NCI-H1436 treated with DMSO at 0.1 percent for 48 hours (cell line): ENCODE results near the gene DGKD.
"Not testable (repeated sequence)": the region's sequence is repeated elsewhere in the genome, so short reads cannot be mapped to it uniquely, and the experiment has no call there.

Experiments
- DNase-seq: peaks from one replicate; lab custom pipeline; 2025; lab: John Stamatoyannopoulos, UW

The DGKD gene

DNA sequence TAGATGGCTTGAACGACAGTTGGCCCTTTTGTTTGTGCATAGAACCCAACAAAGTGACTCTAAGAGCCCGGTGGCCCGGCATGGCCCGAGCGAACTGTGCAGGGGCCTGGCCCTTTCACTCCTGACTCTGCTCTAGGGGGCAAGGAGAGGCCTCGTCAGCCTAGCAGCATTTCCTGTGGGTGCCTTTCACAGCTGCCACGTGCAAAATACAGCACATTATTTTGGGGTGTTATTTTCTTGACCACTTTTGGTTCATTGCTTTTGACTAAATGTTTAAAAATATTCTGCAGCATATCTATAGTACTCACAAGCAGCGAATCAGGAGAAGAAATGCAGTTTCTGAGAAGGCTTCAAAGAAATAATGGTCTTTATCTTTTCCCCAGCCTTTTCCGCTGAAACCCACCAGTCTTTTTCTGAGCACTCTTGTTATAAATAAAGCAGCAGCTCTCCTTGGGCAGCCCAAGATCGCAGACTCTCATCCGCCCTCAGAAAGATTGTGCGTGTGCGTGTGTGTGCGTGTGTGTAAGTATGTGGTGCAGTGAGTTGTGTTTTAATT is 31.3 kb downstream of the DGKD start:
- DNase-seq, result no peak

DNA sequence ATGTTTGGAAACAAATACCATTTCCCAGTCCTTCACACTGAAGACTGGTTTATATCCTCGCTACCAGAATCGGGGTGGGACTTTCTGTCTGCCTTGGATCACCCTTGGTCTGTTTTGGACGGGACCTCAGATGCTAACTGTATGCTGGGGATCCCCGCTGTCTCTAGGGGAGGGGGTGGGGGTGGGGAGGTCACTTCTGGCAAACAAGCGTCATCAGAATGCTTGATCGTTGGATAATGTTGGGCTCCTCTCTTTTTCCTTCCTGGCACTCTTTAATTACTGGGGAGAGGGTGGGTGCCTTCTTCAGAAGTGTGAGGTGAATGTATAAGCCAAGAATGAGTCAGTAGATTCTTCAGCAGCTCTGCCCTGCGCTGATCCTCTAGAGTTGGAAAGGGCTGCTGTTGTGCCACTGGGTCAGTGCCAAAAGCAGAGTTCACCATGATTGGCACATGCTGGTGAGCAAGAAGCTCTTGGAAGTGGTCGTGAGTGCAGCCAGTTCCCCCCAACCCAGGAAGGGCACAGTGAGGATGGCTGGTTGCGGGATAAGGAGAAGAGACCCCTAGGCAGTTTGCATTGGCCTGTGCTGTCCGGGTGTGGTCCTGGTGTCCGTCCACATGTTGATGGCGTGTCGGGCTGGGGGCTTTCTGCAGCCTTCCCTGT is 32.2 kb downstream of the DGKD start:
- DNase-seq, result no peak

DNA sequence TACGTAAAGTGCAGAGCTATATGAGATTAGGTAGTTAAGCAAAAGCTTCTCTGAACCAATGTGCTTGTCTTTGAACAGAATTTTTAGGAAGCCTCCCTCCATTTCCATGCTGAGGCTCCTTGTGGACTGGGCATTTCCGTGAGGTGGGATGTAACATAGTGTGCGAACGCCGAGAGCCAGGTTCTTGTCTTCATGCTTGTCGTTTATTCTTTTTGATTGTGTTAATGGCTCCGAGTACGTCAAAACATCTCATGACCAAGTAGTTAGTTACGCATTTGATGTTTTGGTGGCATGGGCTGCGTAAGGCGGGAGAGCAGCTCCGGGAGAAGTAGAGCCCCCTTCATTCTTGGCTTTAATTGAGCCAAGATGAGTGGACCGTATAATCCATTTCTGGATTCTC is 32.9 kb downstream of the DGKD start:
- no peak for DNase-seq

DNA sequence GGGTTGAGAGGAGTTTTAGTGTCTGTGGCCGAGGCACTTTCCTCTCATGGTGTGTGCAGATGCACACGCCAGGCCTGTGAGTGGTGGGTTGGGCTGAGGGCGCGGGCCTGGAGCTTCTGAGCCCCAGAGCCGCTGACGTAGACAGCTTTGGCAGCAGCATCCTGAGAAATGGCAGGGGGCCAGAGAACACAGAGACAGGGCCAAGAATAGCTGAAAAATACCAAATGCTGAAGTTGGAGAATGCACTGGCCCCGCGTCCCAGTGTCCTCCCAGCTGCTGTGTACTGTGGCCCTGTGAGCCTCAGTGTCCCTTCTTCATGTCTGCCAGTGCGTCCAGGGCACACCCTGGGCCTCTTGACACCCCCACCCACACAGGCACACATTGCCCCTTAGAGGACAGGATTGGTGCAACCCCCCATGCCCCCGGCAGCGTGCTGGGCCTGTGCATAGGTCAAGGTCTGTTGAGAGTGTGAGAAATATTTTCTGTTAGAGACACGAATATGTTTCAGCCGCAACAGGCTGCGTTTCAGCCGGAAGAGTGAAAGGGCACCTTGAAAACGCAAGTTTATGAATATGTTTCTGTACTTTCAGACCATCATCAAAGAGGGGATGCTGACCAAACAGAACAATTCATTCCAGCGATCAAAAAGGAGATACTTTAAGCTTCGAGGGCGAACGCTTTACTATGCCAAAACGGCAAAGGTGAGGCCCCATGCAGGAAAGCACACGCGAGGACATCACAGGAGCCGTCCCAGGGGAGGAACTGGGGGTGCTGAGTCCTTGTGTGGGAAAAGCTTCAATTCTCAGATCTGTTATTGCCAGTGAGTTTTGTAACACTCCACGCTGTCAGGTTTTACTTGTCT is 33.6 kb downstream of the DGKD start:
- DNase-seq, result no peak

DNA sequence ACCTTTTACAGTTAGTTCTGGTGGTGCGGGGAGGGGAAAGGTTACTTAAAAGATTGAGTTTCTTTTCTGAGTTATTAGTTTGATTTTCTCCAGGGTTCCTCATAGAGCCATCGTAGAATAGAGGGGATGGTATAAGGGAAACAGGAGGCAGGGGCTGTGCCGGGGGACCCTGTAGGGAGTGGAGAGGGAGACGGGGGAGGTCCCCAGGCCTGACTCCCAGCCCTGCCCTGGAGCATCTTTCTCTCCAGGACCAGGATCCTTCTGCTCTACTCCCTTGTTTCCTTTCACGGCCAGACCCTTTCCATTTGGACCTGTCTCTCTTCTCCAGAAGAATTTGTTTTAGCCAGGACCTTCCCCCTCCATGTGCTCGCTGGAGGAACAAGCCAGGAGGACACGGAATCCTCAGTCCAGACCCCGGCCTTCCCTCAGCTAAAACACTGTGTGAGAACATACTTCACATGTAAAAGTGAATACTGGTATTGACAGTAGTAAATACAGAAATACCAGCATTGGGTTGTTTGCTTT is 35.4 kb downstream of the DGKD start:
- no peak for DNase-seq

DNA sequence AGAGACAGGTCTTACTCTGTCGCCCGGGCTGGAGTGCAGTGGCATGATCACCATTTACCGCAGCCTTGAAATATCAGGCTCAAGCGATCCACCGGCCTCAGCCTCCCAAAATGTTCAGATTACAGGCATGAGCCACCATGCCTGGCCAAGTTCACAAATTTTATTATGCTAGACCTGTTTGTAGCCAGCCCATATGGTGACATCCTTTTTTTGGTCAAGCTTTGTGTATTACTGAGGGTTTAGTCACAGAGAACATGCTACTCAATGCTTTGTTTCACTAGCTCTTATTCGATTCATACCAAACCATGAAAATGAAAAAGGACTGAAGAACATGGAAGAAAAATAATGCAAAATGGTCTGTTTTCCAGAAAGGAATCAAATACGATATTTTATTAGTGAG is 41.4 kb downstream of the DGKD start:
- no peak for DNase-seq

DNA sequence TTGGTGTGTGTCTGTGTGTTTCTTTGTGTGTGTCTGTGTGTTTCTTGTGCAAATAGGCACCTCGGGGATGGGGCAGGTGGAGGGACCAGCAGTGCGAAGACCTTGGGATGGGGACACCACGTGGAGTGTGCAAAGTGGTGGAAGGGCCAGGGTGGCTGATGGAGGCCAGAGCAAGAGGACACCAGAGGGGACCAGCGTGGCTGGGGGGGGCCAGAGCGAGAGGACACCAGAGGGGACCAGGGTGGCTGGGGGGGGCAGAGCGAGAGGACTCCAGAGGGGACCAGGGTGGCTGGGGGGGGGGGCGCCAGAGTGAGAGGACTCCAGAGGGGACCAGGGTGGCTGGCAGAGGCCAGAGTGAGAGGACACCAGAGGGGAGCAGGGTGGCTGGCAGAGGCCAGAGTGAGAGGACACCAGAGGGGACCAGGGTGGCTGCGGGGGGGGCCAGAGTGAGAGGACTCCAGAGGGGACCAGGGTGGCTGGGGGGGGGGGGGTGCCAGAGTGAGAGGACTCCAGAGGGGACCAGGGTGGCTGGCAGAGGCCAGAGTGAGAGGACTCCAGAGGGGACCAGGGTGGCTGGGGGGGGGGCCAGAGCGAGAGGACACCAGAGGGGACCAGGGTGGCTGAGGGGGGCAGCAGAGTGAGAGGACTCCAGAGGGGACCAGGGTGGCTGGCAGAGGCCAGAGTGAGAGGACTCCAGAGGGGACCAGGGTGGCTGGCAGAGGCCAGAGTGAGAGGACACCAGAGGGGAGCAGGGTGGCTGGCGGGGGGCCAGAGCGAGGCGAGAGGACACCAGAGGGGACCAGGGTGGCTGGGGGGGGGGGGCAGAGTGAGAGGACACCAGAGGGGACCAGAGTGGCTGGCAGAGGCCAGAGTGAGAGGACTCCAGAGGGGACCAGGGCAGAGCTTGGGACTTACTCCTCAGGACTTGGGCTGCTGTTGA is 42.7 kb downstream of the DGKD start:
- DNase-seq, result not testable (repeated sequence)

DNA sequence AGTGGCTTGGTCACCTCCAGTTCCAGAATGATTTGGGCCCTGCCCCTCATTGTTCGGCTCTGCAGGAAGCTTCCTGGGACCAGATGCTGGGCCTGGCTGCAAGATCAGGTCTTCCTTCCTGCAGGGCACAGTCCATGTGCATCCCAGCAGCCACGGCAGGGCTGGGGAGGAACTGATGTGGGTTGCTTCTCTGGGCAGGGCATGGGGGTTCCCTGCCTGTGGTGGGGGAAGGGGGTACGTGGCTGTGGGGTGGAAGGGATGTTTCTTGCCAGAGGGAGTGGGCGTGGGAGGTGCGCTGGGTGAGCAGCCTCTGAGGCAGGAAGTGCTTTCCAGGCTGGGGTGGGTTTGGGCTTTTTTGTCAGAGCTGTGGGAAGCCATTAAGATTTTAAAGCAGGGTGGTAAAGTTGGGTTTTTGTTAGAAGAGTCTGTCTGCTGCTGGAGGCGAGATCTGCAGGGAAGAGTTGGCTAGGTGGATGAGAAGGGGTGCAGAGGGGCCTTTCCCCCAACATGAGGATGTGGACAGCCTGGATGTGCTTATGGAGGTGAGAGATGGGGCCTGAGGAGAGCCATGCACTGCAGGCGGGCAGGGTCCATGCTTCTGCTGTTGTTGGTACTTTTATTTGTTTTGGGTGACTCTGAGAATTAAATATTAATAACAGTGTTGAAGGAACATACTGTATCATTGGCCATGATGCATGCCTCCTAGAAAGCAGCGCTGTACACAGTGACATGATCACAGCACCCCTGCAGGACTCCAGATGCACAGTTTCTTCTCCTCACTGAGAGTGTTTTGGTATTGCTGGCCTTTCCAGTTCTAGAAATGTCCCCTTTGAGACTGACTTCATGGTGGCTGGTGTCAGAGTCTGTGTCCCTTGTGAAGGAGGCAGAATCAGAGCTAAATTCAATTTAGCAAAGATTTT is 45.3 kb downstream of the DGKD start:
- no peak for DNase-seq

DNA sequence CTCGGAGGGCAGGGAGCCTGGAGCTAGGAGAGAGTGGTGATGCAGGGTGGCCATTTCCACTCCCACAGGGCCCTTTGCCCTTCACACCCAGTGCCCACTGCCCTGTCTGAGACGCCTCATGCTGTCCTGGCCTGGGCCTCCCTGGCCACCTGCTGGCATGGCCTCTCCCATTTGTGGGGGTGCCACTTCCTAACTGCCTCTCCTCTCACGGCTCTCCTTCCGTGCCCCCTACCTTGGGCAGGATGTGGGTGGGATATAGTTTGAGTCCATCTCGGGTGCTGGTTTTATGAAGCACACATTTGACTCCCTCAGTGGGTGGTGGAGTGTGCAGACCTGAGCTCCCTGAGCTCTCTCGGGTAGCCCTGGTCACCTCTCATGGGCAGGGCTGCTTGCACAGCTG is 46.0 kb downstream of the DGKD start:
- no peak for DNase-seq

DNA sequence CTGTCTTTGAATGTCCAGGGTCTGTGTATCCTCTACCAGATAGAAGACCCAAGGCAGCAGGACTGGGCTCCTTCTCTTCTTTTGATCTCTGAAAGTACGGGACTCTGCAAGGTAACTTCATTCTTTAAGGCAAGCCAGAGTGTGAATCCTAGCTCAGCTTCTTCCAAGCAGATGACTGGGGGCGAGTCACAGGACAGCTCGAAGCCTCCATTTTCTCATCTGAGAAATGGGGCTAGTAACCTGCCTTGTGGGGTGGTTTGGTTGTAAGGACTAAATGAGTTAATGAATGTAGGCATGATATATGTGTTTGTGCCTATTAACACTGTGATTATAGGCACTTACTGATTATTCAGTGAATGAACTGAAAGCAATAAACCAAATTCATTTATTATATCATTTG is 46.7 kb downstream of the DGKD start:
- no peak for DNase-seq

DNA sequence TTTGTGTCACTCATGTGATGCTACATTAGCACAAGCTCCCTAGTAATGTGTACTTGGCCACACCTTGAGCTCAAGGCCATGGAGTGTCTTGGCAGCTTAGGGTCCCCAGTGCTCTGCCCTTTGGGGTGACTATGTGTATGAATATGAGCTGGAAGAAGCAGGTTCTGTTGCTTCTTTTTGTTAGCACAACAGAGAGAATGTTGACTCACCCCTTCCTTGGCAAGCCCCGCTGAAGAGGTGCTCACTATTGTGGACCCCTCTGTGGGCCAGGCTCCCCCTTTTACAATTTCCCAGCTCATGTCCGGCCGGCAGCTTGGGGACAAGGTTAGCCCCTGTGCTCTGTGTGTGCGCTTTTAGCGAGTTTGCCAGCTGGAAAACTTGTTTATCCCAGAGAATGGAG is 48.1 kb downstream of the DGKD start:
- DNase-seq, result no peak

DNA sequence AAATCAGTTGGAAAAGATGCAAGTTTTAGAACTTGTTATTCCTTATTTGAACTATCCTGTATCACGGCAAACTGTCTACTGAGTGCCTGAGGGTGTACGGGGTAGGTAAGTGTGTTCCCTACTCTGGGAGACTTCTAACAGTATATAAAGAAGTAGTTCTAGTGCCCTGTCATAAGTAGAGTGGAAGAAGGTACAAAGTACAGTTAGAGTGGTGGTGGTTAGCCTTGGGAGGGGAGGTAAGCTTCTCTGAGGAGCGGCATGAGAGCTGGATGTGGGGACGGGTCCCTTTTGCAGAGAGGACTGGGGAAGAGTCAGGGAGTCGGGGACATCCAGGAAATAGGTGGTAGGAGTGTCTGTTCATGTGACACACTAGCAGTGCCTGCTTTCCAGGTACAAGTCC is 48.5 kb downstream of the DGKD start:
- no peak for DNase-seq

DNA sequence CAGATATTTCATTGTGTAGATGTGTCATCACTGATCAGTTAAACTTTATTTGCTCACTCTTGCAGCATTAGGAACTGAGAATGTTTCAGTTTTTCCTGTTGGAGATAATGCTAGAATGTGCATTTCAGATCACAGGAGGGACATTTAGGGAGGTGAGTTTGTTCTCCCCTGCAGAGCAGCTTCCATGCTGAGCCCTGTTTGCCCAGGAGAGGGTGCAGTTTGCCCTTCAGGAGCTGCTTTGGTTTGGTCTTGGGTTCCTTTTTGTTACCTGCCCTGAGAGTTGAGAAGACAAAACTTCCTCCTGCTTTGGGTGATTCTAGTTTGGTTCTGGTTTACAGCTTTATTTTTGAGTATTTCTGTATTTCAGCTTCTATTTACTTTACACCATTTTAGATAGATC is 49.9 kb downstream of the DGKD start:
- no peak for DNase-seq

DNA sequence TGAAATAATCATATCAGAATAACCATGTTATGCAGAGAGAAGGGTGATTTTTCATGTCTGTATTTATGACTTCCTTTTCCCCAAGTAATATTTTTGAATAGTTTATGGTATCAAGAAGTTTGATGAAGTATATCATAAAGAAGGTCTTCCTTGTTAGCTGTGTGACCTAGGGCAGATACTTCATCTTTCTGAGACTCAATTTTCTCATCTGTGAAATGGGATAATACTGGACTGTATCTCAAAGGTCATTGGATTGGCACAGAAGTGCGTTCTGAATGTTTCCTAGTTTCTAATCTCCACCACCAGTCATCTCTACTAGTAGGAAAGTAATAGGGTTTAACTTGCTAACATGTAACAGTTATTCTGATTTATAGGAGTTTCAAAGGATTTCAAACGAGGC is 52.6 kb downstream of the DGKD start:
- DNase-seq, result no peak

DNA sequence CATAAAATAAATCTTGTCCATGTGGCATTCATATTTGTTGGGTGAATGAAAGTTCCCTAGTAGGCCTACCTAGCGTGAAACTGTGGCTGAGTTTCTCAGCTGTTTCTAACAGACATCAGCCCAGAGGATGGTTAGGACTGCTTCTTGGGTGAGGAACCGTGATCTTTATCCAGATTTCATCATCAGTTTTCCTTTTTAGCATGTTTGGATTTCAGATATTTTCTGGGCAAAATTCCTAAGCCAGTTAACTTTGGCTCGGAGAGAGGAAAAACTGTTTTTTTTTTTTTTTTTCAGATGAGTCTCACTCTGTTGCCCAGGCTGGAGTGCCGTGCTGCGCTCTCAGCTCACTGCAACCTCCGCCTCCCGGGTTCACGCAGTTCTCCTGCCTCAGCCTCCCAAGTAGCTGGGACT is 53.5 kb downstream of the DGKD start:
- DNase-seq, result no peak

DNA sequence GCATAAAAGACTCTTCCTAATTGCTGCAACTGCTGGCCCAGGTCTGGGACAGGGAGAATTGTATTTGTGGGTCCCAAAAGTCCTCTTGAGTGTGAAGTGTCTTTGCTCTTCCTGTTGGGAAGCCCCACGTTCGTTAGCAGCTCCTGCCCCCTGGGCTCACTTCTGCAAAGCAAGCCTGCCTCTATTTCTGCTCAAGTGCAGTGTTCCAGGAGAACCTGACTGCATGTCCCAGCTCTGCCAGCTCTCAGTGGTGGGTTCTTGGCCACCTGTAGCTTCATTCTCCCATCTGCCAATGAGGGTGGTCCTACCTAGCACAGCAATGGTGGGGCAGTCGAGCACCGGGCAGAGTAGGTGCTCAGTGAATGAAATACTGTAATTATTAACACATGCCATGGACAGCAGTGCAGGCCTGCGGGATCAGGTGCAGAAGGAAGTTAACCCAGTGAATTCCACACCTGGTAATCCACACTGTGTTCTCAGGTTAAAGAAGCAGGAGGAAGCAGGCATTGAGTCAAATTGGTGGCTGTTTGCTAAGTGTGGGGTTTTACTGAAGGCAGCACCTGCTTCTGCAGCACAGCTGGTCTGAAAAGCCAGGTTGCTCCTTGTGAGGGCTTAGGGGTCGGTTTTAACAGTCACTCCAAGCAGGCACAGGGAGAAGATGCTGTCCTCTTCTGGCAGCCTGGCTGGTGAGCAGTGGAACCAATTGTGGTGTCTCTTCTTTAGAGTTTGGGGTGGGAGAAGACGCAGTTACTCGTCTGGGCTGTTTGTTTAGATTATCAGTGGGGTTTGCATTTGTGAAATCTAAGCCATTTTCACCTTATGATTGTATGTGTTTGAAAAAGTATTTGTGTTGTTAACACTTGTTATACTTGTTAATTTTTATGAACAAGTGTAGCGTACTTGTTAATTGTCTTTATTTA is 54.3 kb downstream of the DGKD start:
- DNase-seq, result no peak

DNA sequence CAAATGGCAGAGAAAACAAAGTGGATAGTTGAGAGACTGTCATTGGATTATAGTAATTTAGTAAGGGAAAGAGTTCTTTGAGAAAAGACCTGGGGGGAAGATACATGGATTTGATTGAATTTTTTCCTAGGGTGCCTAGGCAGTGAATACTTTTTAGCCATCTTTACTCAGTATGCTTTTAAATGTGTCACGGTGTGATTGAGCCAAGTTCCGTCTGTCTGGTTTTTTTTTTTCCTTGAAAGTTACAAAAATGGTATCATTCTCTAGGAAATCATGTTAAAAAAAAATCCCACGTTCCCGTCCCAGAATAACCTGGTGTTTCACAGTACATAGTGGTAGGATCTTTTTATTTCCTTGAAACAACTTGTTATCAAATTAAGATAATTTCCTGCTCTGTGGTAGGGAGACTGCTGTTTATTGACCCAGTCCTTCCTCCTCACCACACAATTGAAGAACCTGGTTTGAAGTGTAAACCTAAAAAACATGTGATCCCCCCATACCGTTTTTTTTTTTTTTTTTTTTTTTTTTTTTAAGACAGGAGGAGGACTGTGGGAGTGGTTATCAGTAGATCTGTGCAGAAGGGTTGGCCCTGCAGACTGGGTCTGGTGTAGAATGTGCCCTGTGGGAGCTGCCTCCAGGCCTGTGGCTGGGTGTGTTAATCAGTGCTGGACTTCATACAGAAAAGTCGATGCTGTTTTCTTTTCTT is 55.1 kb downstream of the DGKD start:
- DNase-seq, result no peak

DNA sequence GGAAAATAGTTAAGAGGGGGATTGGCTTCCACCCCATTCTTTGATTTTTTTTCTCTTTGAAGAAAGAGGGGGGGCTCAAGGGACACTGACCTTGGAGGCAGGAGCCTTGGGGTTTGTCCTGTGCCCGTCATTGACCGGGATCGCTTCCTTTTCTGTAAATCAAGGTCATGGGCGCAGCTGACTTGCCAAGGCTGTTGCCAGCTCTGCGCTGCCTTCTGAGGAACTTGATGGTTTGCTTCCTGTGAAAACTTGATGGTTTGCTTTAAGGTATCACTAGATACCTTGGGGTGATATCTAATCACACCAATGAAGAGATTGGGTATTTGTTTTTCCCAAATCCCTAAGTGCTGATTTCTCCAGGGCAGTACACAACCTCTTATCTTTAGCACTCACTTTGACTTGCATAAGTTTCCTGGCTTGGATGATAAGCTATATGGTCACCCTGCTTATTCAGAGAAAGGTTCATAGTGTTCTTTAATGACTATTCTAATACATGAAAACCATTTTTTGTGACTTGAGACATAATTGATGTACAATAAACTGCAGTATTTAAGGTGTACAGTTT is 56.0 kb downstream of the DGKD start:
- DNase-seq, result no peak

DNA sequence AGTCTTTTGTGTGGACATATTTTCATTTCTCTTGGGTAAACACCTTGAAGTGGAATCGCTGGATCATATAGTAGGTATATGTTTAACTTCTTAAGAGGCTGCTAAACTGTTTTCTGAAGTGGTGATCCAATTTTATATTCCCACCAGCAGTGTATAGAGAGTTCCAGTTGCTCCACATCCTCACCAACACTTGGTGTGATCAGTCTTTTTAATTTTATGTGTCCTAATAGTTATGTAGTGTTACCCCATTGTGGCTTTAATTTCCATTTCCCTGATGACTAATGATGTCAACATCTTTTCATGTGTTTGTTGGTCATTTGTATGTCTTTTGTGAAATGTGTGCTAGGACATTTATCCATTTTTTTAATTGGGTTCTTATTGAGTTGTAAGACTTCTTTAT is 56.9 kb downstream of the DGKD start:
- DNase-seq, result no peak
